ENCODE data around the gene APH1B.
"Not testable (repeated sequence)": the region's sequence is repeated elsewhere in the genome, so short reads cannot be mapped to it uniquely, and the experiment has no call there.

APH1B gene

GRCh38 chr15:63277038-63277892, at the start of gene APH1B:
TSS of gene APH1B (plus strand) at chr15:63277605. CDS start at chr15:63277624, 19 bp downstream.
- no peak for FAIRE-seq
- DNase-seq (ENCODE audit: insufficient read length, low spot score) = peak; percentile 63

- DNase-seq (ENCODE audit: insufficient read length, low spot score) = no peak
- no peak for FAIRE-seq
These were observed 49.7 kb upstream of the APH1B start for GRCh38 chr15:63227689-63228088.

GRCh38 chr15:63231206-63231605, 46.2 kb upstream of the APH1B start:
- no peak for DNase-seq (ENCODE audit: insufficient read length, low spot score)
- no peak for FAIRE-seq

GRCh38 chr15:63231706-63232105, 45.7 kb upstream of the APH1B start:
- DNase-seq (ENCODE audit: insufficient read length, low spot score) = no peak
- peak; percentile 33 for FAIRE-seq

GRCh38 chr15:63232405-63232804, 45.0 kb upstream of the APH1B start:
- DNase-seq (ENCODE audit: insufficient read length, low spot score) (no peak), FAIRE-seq (peak; percentile 26)

- DNase-seq (ENCODE audit: insufficient read length, low spot score) = no peak
These were observed 44.5 kb upstream of the APH1B start for GRCh38 chr15:63232943-63233342.

GRCh38 chr15:63233667-63234423, 43.6 kb upstream of the APH1B start:
- DNase-seq (ENCODE audit: insufficient read length, low spot score) = no peak
- peak; percentile 81 for FAIRE-seq

More at GRCh38 chr15:63232943-63233342, 44.5 kb upstream of the APH1B start:
- no peak for FAIRE-seq

- DNase-seq (ENCODE audit: insufficient read length, low spot score) (no peak), FAIRE-seq (no peak)
These were observed 42.9 kb upstream of the APH1B start for GRCh38 chr15:63234451-63234870.

GRCh38 chr15:63236272-63236671, 41.1 kb upstream of the APH1B start:
- FAIRE-seq (no peak), DNase-seq (ENCODE audit: insufficient read length, low spot score) (no peak)

GRCh38 chr15:63237086-63237485, 40.3 kb upstream of the APH1B start:
- DNase-seq (ENCODE audit: insufficient read length, low spot score) = not testable (repeated sequence)

GRCh38 chr15:63238171-63238570, 39.2 kb upstream of the APH1B start:
- DNase-seq (ENCODE audit: insufficient read length, low spot score) = no peak

More at GRCh38 chr15:63237086-63237485, 40.3 kb upstream of the APH1B start:
- FAIRE-seq = not testable (repeated sequence)

GRCh38 chr15:63238796-63239195, 38.6 kb upstream of the APH1B start:
- peak; percentile 14 for DNase-seq (ENCODE audit: insufficient read length, low spot score)
- FAIRE-seq = peak; percentile 69

More at GRCh38 chr15:63238171-63238570, 39.2 kb upstream of the APH1B start:
- FAIRE-seq = peak; percentile 52

- FAIRE-seq (no peak), DNase-seq (ENCODE audit: insufficient read length, low spot score) (no peak)
These were observed 37.3 kb upstream of the APH1B start for GRCh38 chr15:63240109-63240508.

GRCh38 chr15:63241316-63241715, 36.1 kb upstream of the APH1B start:
- no peak for FAIRE-seq

GRCh38 chr15:63243101-63243500, 34.3 kb upstream of the APH1B start:
- FAIRE-seq = no peak
- DNase-seq (ENCODE audit: insufficient read length, low spot score) = no peak

More at GRCh38 chr15:63241316-63241715, 36.1 kb upstream of the APH1B start:
- DNase-seq (ENCODE audit: insufficient read length, low spot score) = no peak

GRCh38 chr15:63243776-63244175, 33.6 kb upstream of the APH1B start:
- DNase-seq (ENCODE audit: insufficient read length, low spot score) = no peak
- FAIRE-seq = no peak

GRCh38 chr15:63244399-63244798, 33.0 kb upstream of the APH1B start:
- DNase-seq (ENCODE audit: insufficient read length, low spot score) = no peak
- no peak for FAIRE-seq

- FAIRE-seq = no peak
- DNase-seq (ENCODE audit: insufficient read length, low spot score) = no peak
These were observed 32.3 kb upstream of the APH1B start for GRCh38 chr15:63244976-63245645.

GRCh38 chr15:63246691-63247469, 30.5 kb upstream of the APH1B start:
- FAIRE-seq = no peak

GRCh38 chr15:63250312-63250965, 27.0 kb upstream of the APH1B start:
- DNase-seq (ENCODE audit: insufficient read length, low spot score) (no peak), FAIRE-seq (no peak)

More at GRCh38 chr15:63246691-63247469, 30.5 kb upstream of the APH1B start:
- DNase-seq (ENCODE audit: insufficient read length, low spot score) = no peak
